HepG2 (cell line): ENCODE data around the gene NOP9. TPM values are rescaled to one million over a fixed set of nuclear protein-coding genes. Genes with fewer than 3 reads are reported as not detected.
A peak's percentile ranks its signal among the peaks of the same experiment; 100 is the strongest.

Experiments used
- ARHGAP35 ChIP-seq: sonication (generic); formaldehyde crosslinking; IDR thresholded peaks from 2 replicates; pipeline ENCODE4 v1.9.0; 2022; ENCODE audit warnings: mild to moderate bottlenecking, inconsistent platforms, moderate library complexity, missing genetic modification reagents, borderline replicate concordance
- CCDC6 ChIP-seq: sonication (generic); formaldehyde crosslinking; IDR thresholded peaks from 2 replicates; pipeline ENCODE4 v1.8.1; 2022; ENCODE audit warnings: mild to moderate bottlenecking, missing genetic modification reagents, moderate library complexity
- GPBP1L1 ChIP-seq: sonication (generic); formaldehyde crosslinking; IDR thresholded peaks from 2 replicates; pipeline ENCODE4 v1.5.0; 2020; ENCODE audit warnings: mild to moderate bottlenecking, missing genetic modification reagents
- MBD4 ChIP-seq: IDR thresholded peaks from 2 replicates; pipeline ENCODE4 v1.6.1; 2012; ENCODE audit warnings: low read length, inconsistent platforms, borderline replicate concordance
- NCOA2 ChIP-seq: sonication (generic); formaldehyde crosslinking; IDR thresholded peaks from 2 replicates; pipeline ENCODE4 v1.8.0; 2022; ENCODE audit warnings: inconsistent platforms
- PAXIP1 ChIP-seq: sonication (generic); formaldehyde crosslinking; conservative IDR thresholded peaks from 2 replicates; pipeline ENCODE4 v1.4.0; 2020; ENCODE audit warnings: mild to moderate bottlenecking, missing genetic modification reagents, moderate library complexity
- PRMT3 ChIP-seq: sonication (generic); formaldehyde crosslinking; IDR thresholded peaks from 2 replicates; pipeline ENCODE4 v1.8.1; 2022; ENCODE audit warnings: low read depth, mild to moderate bottlenecking, moderate library complexity, missing genetic modification reagents, borderline replicate concordance
- SCMH1 ChIP-seq: sonication (generic); formaldehyde crosslinking; IDR thresholded peaks from 2 replicates; pipeline ENCODE4 v1.9.0; 2021; ENCODE audit warnings: missing genetic modification reagents, mild to moderate bottlenecking, borderline replicate concordance
- SMARCC2 ChIP-seq: fragments of 450-650 bp; IDR thresholded peaks from 2 replicates; pipeline ENCODE4 v1.6.1; 2017; ENCODE audit warnings: antibody characterized with exemption, mild to moderate bottlenecking
- SOX6 ChIP-seq, 2 experiments: fragments of 450-650 bp in 1 of 2; sonication (generic) in 1 of 2; formaldehyde crosslinking in 1 of 2; IDR thresholded peaks; 2 replicates each; pipeline versions ENCODE4 v1.4.0 to v1.6.1; 2017 to 2020; ENCODE audit warnings: antibody characterized with exemption in 1 of 2, mild to moderate bottlenecking in 1 of 2, missing genetic modification reagents in 1 of 2
- WIZ ChIP-seq: sonication (generic); formaldehyde crosslinking; IDR thresholded peaks from 2 replicates; pipeline ENCODE4 v1.5.1; 2020; ENCODE audit warnings: mild to moderate bottlenecking, missing genetic modification reagents
- YY1 ChIP-seq: IDR thresholded peaks from 2 replicates; pipeline ENCODE4 v1.6.1; 2011; ENCODE audit warnings: low read length, low read depth, moderate library complexity, mild to moderate bottlenecking; ENCODE audit not compliant: insufficient read depth, insufficient replicate concordance
- ZNF329 ChIP-seq: sonication (generic); formaldehyde crosslinking; IDR thresholded peaks from 2 replicates; pipeline ENCODE4 v1.9.0; 2021; ENCODE audit warnings: low read depth, mild to moderate bottlenecking, missing genetic modification reagents
- ZNF543 ChIP-seq: sonication (generic); formaldehyde crosslinking; IDR thresholded peaks from 2 replicates; pipeline ENCODE4 v1.4.0; 2020; ENCODE audit warnings: mild to moderate bottlenecking, missing genetic modification reagents
- polyA plus RNA-seq, 8 experiments: library from polyadenylated mRNA; depleted of rRNA in 3 of 8; stranded (reverse) in 7 of 8; unstranded in 1 of 8; fragments of >200 nt; fragmentation: Illumina TruSeq in 4 of 8; extraction: Trizol in 4 of 8; gene quantifications; 2 replicates each; pipeline versions ENCODE4 v1.2.1 to v1.2.3, GENCODE V29; 2011 to 2016; ENCODE audit warnings: low read depth in 4 of 8, missing spikeins in 1 of 8, mixed read lengths in 1 of 8; ENCODE audit not compliant: insufficient read depth in 1 of 8
- total RNA-seq, 5 experiments: library from RNA; depleted of rRNA; stranded (reverse); fragments of >200 nt; fragmentation: Illumina TruSeq; extraction: Trizol; gene quantifications; 2 replicates each; pipeline ENCODE4 v1.2.3, GENCODE V29; 2016; ENCODE audit warnings: low read depth in 1 of 5
- TF ChIP-seq, protein P1 (sequence below): sonication (generic); formaldehyde crosslinking; IDR thresholded peaks from 2 replicates; pipeline ENCODE4 v1.5.1; 2020; ENCODE audit warnings: mild to moderate bottlenecking, missing genetic modification reagents, borderline replicate concordance
- TF ChIP-seq, protein P2 (sequence below): sonication (generic); formaldehyde crosslinking; IDR thresholded peaks from 2 replicates; pipeline ENCODE4 v1.5.1; 2020; ENCODE audit warnings: mild to moderate bottlenecking, missing genetic modification reagents, borderline replicate concordance

NOP9 gene
- total and polyA plus RNA-seq, 2 of the 13 experiments (the other 11 are each of a cell fraction or from before 2014, with no cell fraction given) = 24.5 to 61.6 TPM

DNA sequence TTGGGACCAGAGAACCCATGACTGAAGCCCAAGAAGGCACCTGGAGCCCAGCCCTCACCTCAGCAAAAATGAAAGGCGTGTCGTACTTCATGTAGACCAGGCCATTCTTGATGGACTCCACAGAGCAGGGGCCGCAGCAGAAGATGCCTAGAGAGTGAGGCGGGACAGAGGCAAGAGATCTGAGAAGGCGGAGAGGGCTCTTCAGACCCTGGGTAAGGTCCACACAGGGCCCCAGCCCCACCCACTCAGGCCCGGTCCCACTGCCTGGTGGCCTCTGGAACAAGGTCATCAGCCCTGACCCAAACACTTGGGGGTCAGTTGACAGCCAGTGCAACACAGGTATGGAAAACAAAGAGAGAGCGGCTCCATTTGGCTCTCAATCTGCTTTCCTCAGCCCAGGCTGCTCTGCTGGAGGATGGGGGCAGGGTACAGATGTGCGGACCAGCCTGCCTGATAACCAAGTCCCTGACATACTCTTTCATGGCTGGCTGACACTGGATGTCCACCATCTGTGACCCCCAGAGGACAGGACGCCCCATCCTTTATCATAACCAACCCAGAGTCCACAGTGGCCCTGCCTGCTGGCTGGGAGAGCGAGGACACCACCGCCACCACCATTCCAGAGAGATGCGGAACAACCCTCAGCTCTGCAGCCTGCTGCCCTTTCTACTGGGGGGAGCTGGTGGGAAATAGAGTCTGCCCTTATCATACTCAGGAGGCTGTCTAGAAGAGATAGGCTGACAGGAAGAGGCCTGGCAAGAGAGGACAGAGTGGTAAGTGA lies 43.5 kb upstream of the NOP9 start (continued):
- TF ChIP-seq, protein P1, sequence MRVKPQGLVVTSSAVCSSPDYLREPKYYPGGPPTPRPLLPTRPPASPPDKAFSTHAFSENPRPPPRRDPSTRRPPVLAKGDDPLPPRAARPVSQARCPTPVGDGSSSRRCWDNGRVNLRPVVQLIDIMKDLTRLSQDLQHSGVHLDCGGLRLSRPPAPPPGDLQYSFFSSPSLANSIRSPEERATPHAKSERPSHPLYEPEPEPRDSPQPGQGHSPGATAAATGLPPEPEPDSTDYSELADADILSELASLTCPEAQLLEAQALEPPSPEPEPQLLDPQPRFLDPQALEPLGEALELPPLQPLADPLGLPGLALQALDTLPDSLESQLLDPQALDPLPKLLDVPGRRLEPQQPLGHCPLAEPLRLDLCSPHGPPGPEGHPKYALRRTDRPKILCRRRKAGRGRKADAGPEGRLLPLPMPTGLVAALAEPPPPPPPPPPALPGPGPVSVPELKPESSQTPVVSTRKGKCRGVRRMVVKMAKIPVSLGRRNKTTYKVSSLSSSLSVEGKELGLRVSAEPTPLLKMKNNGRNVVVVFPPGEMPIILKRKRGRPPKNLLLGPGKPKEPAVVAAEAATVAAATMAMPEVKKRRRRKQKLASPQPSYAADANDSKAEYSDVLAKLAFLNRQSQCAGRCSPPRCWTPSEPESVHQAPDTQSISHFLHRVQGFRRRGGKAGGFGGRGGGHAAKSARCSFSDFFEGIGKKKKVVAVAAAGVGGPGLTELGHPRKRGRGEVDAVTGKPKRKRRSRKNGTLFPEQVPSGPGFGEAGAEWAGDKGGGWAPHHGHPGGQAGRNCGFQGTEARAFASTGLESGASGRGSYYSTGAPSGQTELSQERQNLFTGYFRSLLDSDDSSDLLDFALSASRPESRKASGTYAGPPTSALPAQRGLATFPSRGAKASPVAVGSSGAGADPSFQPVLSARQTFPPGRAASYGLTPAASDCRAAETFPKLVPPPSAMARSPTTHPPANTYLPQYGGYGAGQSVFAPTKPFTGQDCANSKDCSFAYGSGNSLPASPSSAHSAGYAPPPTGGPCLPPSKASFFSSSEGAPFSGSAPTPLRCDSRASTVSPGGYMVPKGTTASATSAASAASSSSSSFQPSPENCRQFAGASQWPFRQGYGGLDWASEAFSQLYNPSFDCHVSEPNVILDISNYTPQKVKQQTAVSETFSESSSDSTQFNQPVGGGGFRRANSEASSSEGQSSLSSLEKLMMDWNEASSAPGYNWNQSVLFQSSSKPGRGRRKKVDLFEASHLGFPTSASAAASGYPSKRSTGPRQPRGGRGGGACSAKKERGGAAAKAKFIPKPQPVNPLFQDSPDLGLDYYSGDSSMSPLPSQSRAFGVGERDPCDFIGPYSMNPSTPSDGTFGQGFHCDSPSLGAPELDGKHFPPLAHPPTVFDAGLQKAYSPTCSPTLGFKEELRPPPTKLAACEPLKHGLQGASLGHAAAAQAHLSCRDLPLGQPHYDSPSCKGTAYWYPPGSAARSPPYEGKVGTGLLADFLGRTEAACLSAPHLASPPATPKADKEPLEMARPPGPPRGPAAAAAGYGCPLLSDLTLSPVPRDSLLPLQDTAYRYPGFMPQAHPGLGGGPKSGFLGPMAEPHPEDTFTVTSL (CRISPR knock-in tag) = no peak
- TF ChIP-seq PAXIP1 = peak; percentile 92
- TF ChIP-seq SOX6 (IDR thresholded peaks at IDR 0.05) = no peak
- peak; percentile 90 for TF ChIP-seq SOX6 (CRISPR knock-in tag; IDR thresholded peaks at IDR 0.05)
- TF ChIP-seq, protein P2, sequence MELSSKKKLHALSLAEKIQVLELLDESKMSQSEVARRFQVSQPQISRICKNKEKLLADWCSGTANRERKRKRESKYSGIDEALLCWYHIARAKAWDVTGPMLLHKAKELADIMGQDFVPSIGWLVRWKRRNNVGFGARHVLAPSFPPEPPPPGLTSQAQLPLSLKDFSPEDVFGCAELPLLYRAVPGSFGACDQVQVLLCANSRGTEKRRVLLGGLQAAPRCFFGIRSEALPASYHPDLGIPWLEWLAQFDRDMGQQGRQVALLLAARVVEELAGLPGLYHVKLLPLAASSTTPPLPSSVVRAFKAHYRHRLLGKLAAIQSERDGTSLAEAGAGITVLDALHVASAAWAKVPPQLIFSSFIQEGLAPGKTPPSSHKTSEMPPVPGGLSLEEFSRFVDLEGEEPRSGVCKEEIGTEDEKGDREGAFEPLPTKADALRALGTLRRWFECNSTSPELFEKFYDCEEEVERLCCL (CRISPR knock-in tag) = no peak
- TF ChIP-seq ARHGAP35 (CRISPR knock-in tag) = 0 out of 2 replicates have a peak, but pooled peaks have one; percentile 23
- TF ChIP-seq CCDC6 (CRISPR knock-in tag) = peak; percentile 73
- TF ChIP-seq SCMH1 = no peak
- TF ChIP-seq GPBP1L1 (CRISPR knock-in tag) = no peak
- no peak for TF ChIP-seq YY1
- no peak for TF ChIP-seq ZNF329
- no peak for TF ChIP-seq MBD4
- TF ChIP-seq WIZ (CRISPR knock-in tag) = no peak; the same call in 1 of the 2 replicates
- no peak for TF ChIP-seq NCOA2 (CRISPR knock-in tag)
- no peak for TF ChIP-seq SMARCC2
- TF ChIP-seq PRMT3 = no peak
- TF ChIP-seq ZNF543 (CRISPR knock-in tag) = no peak
